SK-N-MC (cell line): ENCODE data around the gene DCST1.

Experiments
- EZH2 ChIP-seq: fragments of 200-600 bp; sonication (generic); IDR thresholded peaks from one replicate; pipeline ENCODE4 v1.6.1; 2017; ENCODE audit warnings: antibody characterized with exemption
- POLR2AphosphoS5 ChIP-seq: IDR thresholded peaks from 2 replicates; pipeline ENCODE4 v1.6.1; 2012; ENCODE audit warnings: mild to moderate bottlenecking, low read depth, low read length, borderline replicate concordance

- TF ChIP-seq EZH2 (no peak), POLR2AphosphoS5 (no peak)
Measured at GRCh38 chr1:155083865-155084721, 50.5 kb downstream of the DCST1 start.
